K562 (cell line): ENCODE results near the gene CCDC82. TPM values are rescaled to one million over a fixed set of nuclear protein-coding genes. Genes with fewer than 3 reads are reported as not detected.

Experiments
- CXXC5 ChIP-seq: fragments of 250-450 bp; sonication (Bioruptor Pico); IDR thresholded peaks from 2 replicates; pipeline ENCODE4 v1.8.0; 2022; ENCODE audit warnings: inconsistent platforms, mild to moderate bottlenecking, moderate library complexity
- ELF2 ChIP-seq: fragments of 250-450 bp; sonication (Bioruptor Pico); IDR thresholded peaks from 2 replicates; pipeline ENCODE4 v1.5.0; 2021; ENCODE audit warnings: mild to moderate bottlenecking
- FOXA3 ChIP-seq, 2 experiments: fragments of 450-650 bp in 1 of 2; sonication (generic) in 1 of 2; formaldehyde crosslinking; IDR thresholded peaks in 1 of 2; conservative IDR thresholded peaks in 1 of 2; 2 replicates each; pipeline versions ENCODE4 v1.4.0 to v1.8.0; 2020 to 2022; ENCODE audit warnings: mild to moderate bottlenecking in 2 of 2, missing genetic modification reagents in 1 of 2
- FOXJ2 ChIP-seq: fragments of 200-800 bp; sonication (Bioruptor generic); IDR thresholded peaks from 2 replicates; pipeline ENCODE4 v1.6.1; 2016; ENCODE audit warnings: missing genetic modification characterization, missing compliant biosample characterization
- GTF2F1 ChIP-seq: IDR thresholded peaks from 2 replicates; pipeline ENCODE4 v1.6.1; 2011; ENCODE audit warnings: low read depth, low read length, improper control_type of control experiment
- HDAC2 ChIP-seq: fragments of 450-650 bp; IDR thresholded peaks from 2 replicates; pipeline ENCODE4 v1.6.1; 2016; ENCODE audit warnings: mild to moderate bottlenecking
- NELFE ChIP-seq: IDR thresholded peaks from 2 replicates; pipeline ENCODE4 v1.6.1; 2011; ENCODE audit warnings: mild to moderate bottlenecking; ENCODE audit not compliant: insufficient read depth, insufficient read length
- NR2F6 ChIP-seq: fragments of 450-650 bp; formaldehyde crosslinking; IDR thresholded peaks from 2 replicates; pipeline ENCODE4 v1.4.0; 2020; ENCODE audit warnings: mild to moderate bottlenecking
- PBX2 ChIP-seq, 2 experiments: IDR thresholded peaks in 1 of 2; conservative IDR thresholded peaks in 1 of 2; 2 replicates each; pipeline ENCODE4 v1.6.1; 2016; ENCODE audit warnings: low read depth in 2 of 2, mild to moderate bottlenecking in 1 of 2, missing compliant biosample characterization in 1 of 2, missing genetic modification characterization in 1 of 2, moderate library complexity in 1 of 2
- RAD51 ChIP-seq: fragments of 450-650 bp; IDR thresholded peaks from 2 replicates; pipeline ENCODE4 v1.7.1; 2016; ENCODE audit warnings: low read depth, mild to moderate bottlenecking, borderline replicate concordance
- RBM17 ChIP-seq: fragments of 200-400 bp; formaldehyde crosslinking; IDR thresholded peaks from 2 replicates; pipeline ENCODE4 v1.6.1; 2017; ENCODE audit warnings: low read depth, mild to moderate bottlenecking, low read length, borderline replicate concordance
- RBM25 ChIP-seq: fragments of 200-400 bp; formaldehyde crosslinking; IDR thresholded peaks from 2 replicates; pipeline ENCODE4 v1.6.1; 2018; ENCODE audit warnings: low read length, low read depth, moderate library complexity; ENCODE audit not compliant: severe bottlenecking
- SMARCA4 ChIP-seq: fragments of 450-650 bp; IDR thresholded peaks from 2 replicates; pipeline ENCODE4 v1.6.1; 2016
- SRF ChIP-seq, 2 experiments: fragments of 250-450, 450-650 bp in 1 of 2; sonication (Bioruptor Pico) in 1 of 2; sonication (generic) in 1 of 2; formaldehyde crosslinking; IDR thresholded peaks; 2 replicates each; pipeline versions ENCODE4 v1.5.0 to v1.5.1; 2020 to 2022; ENCODE audit warnings: mild to moderate bottlenecking in 1 of 2, missing genetic modification reagents in 1 of 2
- TCF7 ChIP-seq: sonication (generic); IDR thresholded peaks from 2 replicates; pipeline ENCODE4 v1.6.1; 2016; ENCODE audit warnings: antibody characterized with exemption, borderline replicate concordance
- ZKSCAN3 ChIP-seq: fragments of 250-450 bp; sonication (Bioruptor Pico); IDR thresholded peaks from 2 replicates; pipeline ENCODE4 v1.4.0; 2020
- polyA plus RNA-seq, 8 experiments: library from polyadenylated mRNA; depleted of rRNA in 4 of 8; stranded (reverse) in 5 of 8; unstranded in 3 of 8; fragments of >200 nt; fragmentation: Nextera tagmentation in 2 of 8; fragmentation: Illumina TruSeq in 1 of 8; extraction: Ambion mirVana in 2 of 8; extraction: Trizol in 1 of 8; gene quantifications; 2 replicates each; pipeline versions ENCODE4 v1.2.1 to v1.2.3, GENCODE V29; 2011 to 2014; ENCODE audit warnings: inconsistent platforms in 1 of 8, missing spikeins in 1 of 8
- total RNA-seq, 7 experiments: library from RNA; depleted of rRNA in 6 of 7; stranded (reverse); fragments of >200 nt in 6 of 7; fragmentation: Illumina TruSeq in 2 of 7; extraction: Trizol in 2 of 7; gene quantifications; 2 replicates each; pipeline versions ENCODE4 v1.2.1 to v1.2.3, GENCODE V29; 2011 to 2021; ENCODE audit warnings: low replicate concordance in 1 of 7
- TF ChIP-seq, protein P1 (sequence below): fragments of 450-650 bp; IDR thresholded peaks from 2 replicates; pipeline ENCODE4 v1.6.1; 2017; ENCODE audit warnings: antibody characterized with exemption, mild to moderate bottlenecking
- TF ChIP-seq, protein P2 (sequence below): fragments of 450-650 bp; IDR thresholded peaks from 2 replicates; pipeline ENCODE4 v1.6.1; 2016; ENCODE audit warnings: low read depth, mild to moderate bottlenecking, moderate library complexity

The CCDC82 gene
- total and polyA plus RNA-seq, 9 of the 15 experiments (the other 6 are each of a cell fraction or from before 2014, with no cell fraction given) = 12.5 to 51.3 (median 24.5) TPM

GRCh38 chr11:96337541-96338431, 51.9 kb downstream of the CCDC82 start (continued):
- TF ChIP-seq RBM17 (no peak), NR2F6 (no peak), HDAC2 (peak; percentile 6; the same call in 1 of the 2 replicates), ELF2 (no peak), ZKSCAN3 (CRISPR knock-in tag) (no peak), RAD51 (peak; percentile 5; the same call in 1 of the 2 replicates), TCF7 (no peak), FOXJ2 (peak; percentile 89), SMARCA4 (peak; percentile 72; the same call in 1 of the 2 replicates), SRF (CRISPR knock-in tag; IDR thresholded peaks at IDR 0.05) (no peak), CXXC5 (CRISPR knock-in tag) (peak; percentile 56; the same call in 1 of the 2 replicates), NELFE (no peak), RBM25 (no peak), FOXA3 (CRISPR knock-in tag; conservative IDR thresholded peaks at IDR 0.05 in 1 of 2, IDR thresholded peaks at IDR 0.05 in 1 of 2) (peak in 1 of 2 experiments; percentile 76; a peak in 2 of 4 replicates), PBX2 (CRISPR knock-in tag; IDR thresholded peaks at IDR 0.05; ENCODE audit: low read depth) (no peak), PBX2 (tag; conservative IDR thresholded peaks at IDR 0.05; ENCODE audit: low read depth) (peak; percentile 88), GTF2F1 (no peak)
- TF ChIP-seq, protein P1, sequence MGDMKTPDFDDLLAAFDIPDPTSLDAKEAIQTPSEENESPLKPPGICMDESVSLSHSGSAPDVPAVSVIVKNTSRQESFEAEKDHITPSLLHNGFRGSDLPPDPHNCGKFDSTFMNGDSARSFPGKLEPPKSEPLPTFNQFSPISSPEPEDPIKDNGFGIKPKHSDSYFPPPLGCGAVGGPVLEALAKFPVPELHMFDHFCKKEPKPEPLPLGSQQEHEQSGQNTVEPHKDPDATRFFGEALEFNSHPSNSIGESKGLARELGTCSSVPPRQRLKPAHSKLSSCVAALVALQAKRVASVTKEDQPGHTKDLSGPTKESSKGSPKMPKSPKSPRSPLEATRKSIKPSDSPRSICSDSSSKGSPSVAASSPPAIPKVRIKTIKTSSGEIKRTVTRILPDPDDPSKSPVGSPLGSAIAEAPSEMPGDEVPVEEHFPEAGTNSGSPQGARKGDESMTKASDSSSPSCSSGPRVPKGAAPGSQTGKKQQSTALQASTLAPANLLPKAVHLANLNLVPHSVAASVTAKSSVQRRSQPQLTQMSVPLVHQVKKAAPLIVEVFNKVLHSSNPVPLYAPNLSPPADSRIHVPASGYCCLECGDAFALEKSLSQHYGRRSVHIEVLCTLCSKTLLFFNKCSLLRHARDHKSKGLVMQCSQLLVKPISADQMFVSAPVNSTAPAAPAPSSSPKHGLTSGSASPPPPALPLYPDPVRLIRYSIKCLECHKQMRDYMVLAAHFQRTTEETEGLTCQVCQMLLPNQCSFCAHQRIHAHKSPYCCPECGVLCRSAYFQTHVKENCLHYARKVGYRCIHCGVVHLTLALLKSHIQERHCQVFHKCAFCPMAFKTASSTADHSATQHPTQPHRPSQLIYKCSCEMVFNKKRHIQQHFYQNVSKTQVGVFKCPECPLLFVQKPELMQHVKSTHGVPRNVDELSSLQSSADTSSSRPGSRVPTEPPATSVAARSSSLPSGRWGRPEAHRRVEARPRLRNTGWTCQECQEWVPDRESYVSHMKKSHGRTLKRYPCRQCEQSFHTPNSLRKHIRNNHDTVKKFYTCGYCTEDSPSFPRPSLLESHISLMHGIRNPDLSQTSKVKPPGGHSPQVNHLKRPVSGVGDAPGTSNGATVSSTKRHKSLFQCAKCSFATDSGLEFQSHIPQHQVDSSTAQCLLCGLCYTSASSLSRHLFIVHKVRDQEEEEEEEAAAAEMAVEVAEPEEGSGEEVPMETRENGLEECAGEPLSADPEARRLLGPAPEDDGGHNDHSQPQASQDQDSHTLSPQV = peak; percentile 51; the same call in 1 of the 2 replicates
- TF ChIP-seq, protein P2, sequence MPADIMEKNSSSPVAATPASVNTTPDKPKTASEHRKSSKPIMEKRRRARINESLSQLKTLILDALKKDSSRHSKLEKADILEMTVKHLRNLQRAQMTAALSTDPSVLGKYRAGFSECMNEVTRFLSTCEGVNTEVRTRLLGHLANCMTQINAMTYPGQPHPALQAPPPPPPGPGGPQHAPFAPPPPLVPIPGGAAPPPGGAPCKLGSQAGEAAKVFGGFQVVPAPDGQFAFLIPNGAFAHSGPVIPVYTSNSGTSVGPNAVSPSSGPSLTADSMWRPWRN = 0 out of 2 replicates have a peak, but pooled peaks have one; percentile 16
